HG02852 (cell line): Measurements from ENCODE around the gene GIPC2.
A peak's percentile ranks its signal among the peaks of the same experiment; 100 is the strongest.
"Not testable (repeated sequence)": the region's sequence is repeated elsewhere in the genome, so short reads cannot be mapped to it uniquely, and the experiment has no call there.

Experiments
- ATAC-seq: cut with Tn5 transposase; IDR thresholded peaks from one replicate; pipeline ENCODE4 v1.9.1; 2021; ENCODE audit warnings: mild to moderate bottlenecking, moderate library complexity; ENCODE audit not compliant: unreplicated experiment

GIPC2 gene

GRCh38 chr1:78045926-78046778 lies at the start of gene GIPC2:
GIPC2 (plus strand) TSS chr1:78045966; CDS start chr1:78046095, 129 bp downstream.
- ATAC-seq: no peak

GRCh38 chr1:77996734-77997133 lies 49.0 kb upstream of the GIPC2 start:
- ATAC-seq: no peak

GRCh38 chr1:78000536-78000935 lies 45.2 kb upstream of the GIPC2 start:
- not testable (repeated sequence) for ATAC-seq

GRCh38 chr1:78003070-78003746 lies 42.6 kb upstream of the GIPC2 start:
- ATAC-seq: no peak

- ATAC-seq: peak; percentile 44
Observed at GRCh38 chr1:78003882-78004718, 41.7 kb upstream of the GIPC2 start.

- ATAC-seq: peak; percentile 99
Observed at GRCh38 chr1:78004719-78005447, 40.9 kb upstream of the GIPC2 start, which contains the start of gene DNAJB4. DNAJB4 (plus strand) TSS chr1:78004939; CDS start chr1:78005111, 172 bp downstream.

GRCh38 chr1:78005448-78005722 lies 40.4 kb upstream of the GIPC2 start:
- ATAC-seq: no peak

- ATAC-seq: no peak
Observed at GRCh38 chr1:78005755-78006154, 40.0 kb upstream of the GIPC2 start.

GRCh38 chr1:78006521-78006920 lies 39.2 kb upstream of the GIPC2 start:
- no peak for ATAC-seq

GRCh38 chr1:78007677-78008341 lies 38.0 kb upstream of the GIPC2 start:
- no peak for ATAC-seq

- ATAC-seq: no peak
Observed at GRCh38 chr1:78009276-78009675, 36.5 kb upstream of the GIPC2 start.

- ATAC-seq: no peak
Observed at GRCh38 chr1:78009836-78010235, 35.9 kb upstream of the GIPC2 start.

GRCh38 chr1:78011050-78011449 lies 34.7 kb upstream of the GIPC2 start:
- no peak for ATAC-seq

GRCh38 chr1:78015148-78015547 lies 30.6 kb upstream of the GIPC2 start:
- no peak for ATAC-seq

- no peak for ATAC-seq
Observed at GRCh38 chr1:78019024-78019423, 26.7 kb upstream of the GIPC2 start.

GRCh38 chr1:78021134-78021533 lies 24.6 kb upstream of the GIPC2 start:
- ATAC-seq: not testable (repeated sequence)

- ATAC-seq: no peak
Observed at GRCh38 chr1:78029793-78030192, 16.0 kb upstream of the GIPC2 start.

- no peak for ATAC-seq
Observed at GRCh38 chr1:78032996-78033796, 12.6 kb upstream of the GIPC2 start.

- ATAC-seq: no peak
Observed at GRCh38 chr1:78033797-78034172, 12.0 kb upstream of the GIPC2 start.
